ENCODE results near the gene CDH4.

DNA sequence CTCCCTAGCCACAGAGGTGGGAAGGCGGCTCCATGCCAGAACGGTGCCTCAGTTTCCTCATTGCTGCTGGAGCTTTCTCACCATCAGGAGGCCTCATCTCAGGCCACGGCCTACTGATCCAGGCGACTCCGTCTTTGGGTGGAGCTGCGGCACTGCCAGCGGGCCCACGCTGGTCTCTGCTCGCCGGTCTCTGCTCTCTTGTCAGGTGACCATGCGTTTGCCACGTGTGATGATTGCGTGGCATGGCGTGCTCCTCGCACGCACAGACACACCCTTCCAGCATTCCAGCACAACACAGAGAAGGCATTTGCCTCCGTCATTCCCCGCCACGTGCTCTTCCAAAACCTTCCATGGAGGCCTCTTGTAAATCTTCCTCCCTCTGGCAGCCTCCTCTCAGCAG lies 271.1 kb downstream of the CDH4 start:
- TF ChIP-seq, protein P1, sequence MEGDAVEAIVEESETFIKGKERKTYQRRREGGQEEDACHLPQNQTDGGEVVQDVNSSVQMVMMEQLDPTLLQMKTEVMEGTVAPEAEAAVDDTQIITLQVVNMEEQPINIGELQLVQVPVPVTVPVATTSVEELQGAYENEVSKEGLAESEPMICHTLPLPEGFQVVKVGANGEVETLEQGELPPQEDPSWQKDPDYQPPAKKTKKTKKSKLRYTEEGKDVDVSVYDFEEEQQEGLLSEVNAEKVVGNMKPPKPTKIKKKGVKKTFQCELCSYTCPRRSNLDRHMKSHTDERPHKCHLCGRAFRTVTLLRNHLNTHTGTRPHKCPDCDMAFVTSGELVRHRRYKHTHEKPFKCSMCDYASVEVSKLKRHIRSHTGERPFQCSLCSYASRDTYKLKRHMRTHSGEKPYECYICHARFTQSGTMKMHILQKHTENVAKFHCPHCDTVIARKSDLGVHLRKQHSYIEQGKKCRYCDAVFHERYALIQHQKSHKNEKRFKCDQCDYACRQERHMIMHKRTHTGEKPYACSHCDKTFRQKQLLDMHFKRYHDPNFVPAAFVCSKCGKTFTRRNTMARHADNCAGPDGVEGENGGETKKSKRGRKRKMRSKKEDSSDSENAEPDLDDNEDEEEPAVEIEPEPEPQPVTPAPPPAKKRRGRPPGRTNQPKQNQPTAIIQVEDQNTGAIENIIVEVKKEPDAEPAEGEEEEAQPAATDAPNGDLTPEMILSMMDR (IDR thresholded peaks at IDR 0.05; ENCODE audit: control extremely low read depth in 1 of 3, insufficient read depth in 1 of 3, low read depth in 1 of 3, low read length in 3 of 3), result no peak
- no peak for TF ChIP-seq RAD21 (IDR thresholded peaks at IDR 0.05 in 1 of 2, conservative IDR thresholded peaks at IDR 0.05 in 1 of 2; ENCODE audit: low read depth in 2 of 2, low read length in 2 of 2)
- no peak for TF ChIP-seq RBBP5 (IDR thresholded peaks at IDR 0.05; ENCODE audit: borderline replicate concordance, low read depth, low read length)
- no peak for TF ChIP-seq TBP (IDR thresholded peaks at IDR 0.05; ENCODE audit: low read depth, low read length)
- TF ChIP-seq RXRA (IDR thresholded peaks at IDR 0.05; ENCODE audit: insufficient read depth, low read depth, low read length), result no peak
- TF ChIP-seq EP300 (IDR thresholded peaks at IDR 0.05; ENCODE audit: borderline replicate concordance in 1 of 2, low read depth in 2 of 2, low read length in 2 of 2), result no peak

Data from H1 (cell line).